Measurements from ENCODE around the gene TTC36.

Gene TTC36

GRCh38 chr11:118544010-118544646 is 16.9 kb downstream of the TTC36 start:
- no peak overlapping the region for H3K27ac ChIP-seq
- TF ChIP-seq CTCF (IDR thresholded peaks at IDR 0.05) (no peak), ZFX (IDR thresholded peaks at IDR 0.05; ENCODE audit: borderline replicate concordance) (no peak)

DNA sequence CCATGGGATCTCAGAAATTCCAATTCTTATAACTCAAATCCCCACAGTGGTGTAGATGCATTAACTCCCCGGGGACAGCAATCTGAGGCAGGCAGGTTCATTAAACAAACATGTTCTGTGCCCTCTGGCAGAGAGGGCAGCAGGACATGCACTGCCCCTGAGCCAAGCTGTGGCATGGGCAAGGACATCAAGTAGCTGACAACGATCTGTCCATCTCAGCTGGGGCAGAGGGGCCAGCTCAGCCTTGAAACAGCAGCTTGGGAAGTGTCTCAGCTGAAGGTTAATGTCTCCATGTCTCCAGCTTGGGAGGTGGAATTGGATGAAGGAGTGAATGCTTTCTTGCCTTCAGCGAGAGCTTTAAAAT is 17.4 kb downstream of the TTC36 start:
- no peak overlapping the region for H3K27ac ChIP-seq
- TF ChIP-seq CTCF (IDR thresholded peaks at IDR 0.05) (no peak), ZFX (IDR thresholded peaks at IDR 0.05; ENCODE audit: borderline replicate concordance) (no peak)

DNA sequence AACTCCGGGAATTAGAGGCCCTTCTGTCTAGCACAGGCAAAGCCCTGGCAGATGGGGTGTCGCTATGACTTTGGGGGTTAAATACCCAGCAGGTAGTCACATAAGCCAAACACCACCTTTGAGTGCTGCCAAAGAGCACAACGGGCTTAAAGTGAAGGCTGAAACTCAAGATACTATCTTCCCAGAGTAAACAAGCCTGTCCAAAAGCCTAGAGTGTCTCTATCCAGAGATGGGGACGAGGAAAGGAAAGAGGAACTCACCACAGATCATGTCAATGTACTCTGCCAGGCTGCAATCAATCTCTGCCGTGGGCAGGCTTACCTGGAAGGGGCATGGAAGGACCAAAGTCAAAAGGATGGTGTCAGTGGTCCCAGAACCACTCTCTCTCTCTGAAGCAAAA is 18.3 kb downstream of the TTC36 start:
- TF ChIP-seq ZFX (IDR thresholded peaks at IDR 0.05; ENCODE audit: borderline replicate concordance): no peak
- no peak for TF ChIP-seq CTCF (IDR thresholded peaks at IDR 0.05)
- H3K27ac ChIP-seq: no peak overlapping the region

DNA sequence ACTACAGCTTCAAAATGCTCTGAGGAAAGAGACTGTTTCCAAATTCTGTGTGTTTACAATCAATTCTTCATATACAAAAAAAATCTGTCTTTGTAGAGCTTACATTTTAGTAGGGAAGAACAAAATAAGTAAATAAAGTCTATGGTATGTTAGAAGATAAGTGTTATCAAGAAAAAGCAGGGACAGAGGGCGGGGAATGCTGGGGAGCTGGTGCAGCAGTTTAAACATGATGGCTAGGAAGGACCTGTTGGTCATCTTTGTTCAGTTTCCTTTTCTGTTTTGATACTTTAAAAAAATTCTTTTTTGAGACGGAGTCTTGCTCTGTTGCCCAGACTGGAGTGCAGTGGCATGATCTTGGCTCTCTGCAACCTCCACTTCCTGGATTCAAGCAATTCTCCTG is 19.9 kb downstream of the TTC36 start:
- H3K27ac ChIP-seq: no peak overlapping the region
- TF ChIP-seq ZFX (IDR thresholded peaks at IDR 0.05; ENCODE audit: borderline replicate concordance) (no peak), CTCF (IDR thresholded peaks at IDR 0.05) (no peak)

- TF ChIP-seq CTCF (IDR thresholded peaks at IDR 0.05): no peak
- TF ChIP-seq ZFX (IDR thresholded peaks at IDR 0.05; ENCODE audit: borderline replicate concordance): no peak
These were observed 25.1 kb downstream of the TTC36 start for GRCh38 chr11:118552341-118552740.

DNA sequence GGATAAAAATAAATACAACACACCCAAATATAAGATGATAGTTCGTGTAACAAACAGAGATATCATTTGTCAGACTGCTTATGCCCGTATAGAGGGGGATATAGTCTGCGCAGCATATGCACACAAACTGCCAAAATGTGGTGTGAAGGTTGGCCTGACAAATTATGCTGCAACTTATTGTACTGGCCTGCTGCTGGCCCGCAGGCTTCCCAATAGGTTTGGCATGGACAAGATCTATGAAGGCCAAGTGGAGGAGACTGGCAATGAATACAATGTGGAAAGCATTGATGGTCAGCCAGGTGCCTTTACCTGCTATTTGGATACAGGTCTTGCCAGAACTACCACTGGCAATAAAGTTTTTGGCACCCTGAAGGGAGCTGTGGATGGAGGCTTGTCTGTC is 33.5 kb downstream of the TTC36 start:
- TF ChIP-seq CTCF (IDR thresholded peaks at IDR 0.05) (no peak), ZFX (IDR thresholded peaks at IDR 0.05; ENCODE audit: borderline replicate concordance) (no peak)
- H3K27ac ChIP-seq: no peak overlapping the region

More at GRCh38 chr11:118552341-118552740, 25.1 kb downstream of the TTC36 start:
- H3K27ac ChIP-seq: no peak overlapping the region

- H3K27ac ChIP-seq: no peak overlapping the region
- no peak for TF ChIP-seq CTCF (IDR thresholded peaks at IDR 0.05)
- no peak for TF ChIP-seq ZFX (IDR thresholded peaks at IDR 0.05; ENCODE audit: borderline replicate concordance)
These were observed 37.8 kb downstream of the TTC36 start for GRCh38 chr11:118565051-118565450.

Data from 22Rv1 (cell line).